ENCODE measurements around the gene CACYBP. TPM values are rescaled to one million over a fixed set of nuclear protein-coding genes. Genes with fewer than 3 reads are reported as not detected.
A peak's percentile ranks its signal among the peaks of the same experiment; 100 is the strongest.

CACYBP gene
- total and polyA plus RNA-seq, 2 of the 13 experiments (the other 11 are each of a cell fraction or from before 2014, with no cell fraction given): 18.4 to 183 TPM

GRCh38 chr1:174999936-175000696 is at the start of gene CACYBP (continued):
- TF ChIP-seq, protein P1, sequence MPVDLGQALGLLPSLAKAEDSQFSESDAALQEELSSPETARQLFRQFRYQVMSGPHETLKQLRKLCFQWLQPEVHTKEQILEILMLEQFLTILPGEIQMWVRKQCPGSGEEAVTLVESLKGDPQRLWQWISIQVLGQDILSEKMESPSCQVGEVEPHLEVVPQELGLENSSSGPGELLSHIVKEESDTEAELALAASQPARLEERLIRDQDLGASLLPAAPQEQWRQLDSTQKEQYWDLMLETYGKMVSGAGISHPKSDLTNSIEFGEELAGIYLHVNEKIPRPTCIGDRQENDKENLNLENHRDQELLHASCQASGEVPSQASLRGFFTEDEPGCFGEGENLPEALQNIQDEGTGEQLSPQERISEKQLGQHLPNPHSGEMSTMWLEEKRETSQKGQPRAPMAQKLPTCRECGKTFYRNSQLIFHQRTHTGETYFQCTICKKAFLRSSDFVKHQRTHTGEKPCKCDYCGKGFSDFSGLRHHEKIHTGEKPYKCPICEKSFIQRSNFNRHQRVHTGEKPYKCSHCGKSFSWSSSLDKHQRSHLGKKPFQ (CRISPR knock-in tag; IDR thresholded peaks at IDR 0.05; ENCODE audit: insufficient replicate concordance): peak; percentile 71
- TF ChIP-seq SPEN (CRISPR knock-in tag; IDR thresholded peaks at IDR 0.05; ENCODE audit: low read depth): peak; percentile 80; the same call in 1 of the 2 replicates
- TF ChIP-seq DMAP1 (CRISPR knock-in tag; IDR thresholded peaks at IDR 0.05): peak; percentile 47; the same call in 1 of the 2 replicates
- 0 out of 2 replicates have a peak, but pooled peaks have one; percentile 18 for TF ChIP-seq ZBTB14 (CRISPR knock-in tag; IDR thresholded peaks at IDR 0.05)
- TF ChIP-seq ZFP41 (CRISPR knock-in tag; IDR thresholded peaks at IDR 0.05; ENCODE audit: borderline replicate concordance): peak; percentile 85; the same call in 1 of the 2 replicates
- TF ChIP-seq, protein P2, sequence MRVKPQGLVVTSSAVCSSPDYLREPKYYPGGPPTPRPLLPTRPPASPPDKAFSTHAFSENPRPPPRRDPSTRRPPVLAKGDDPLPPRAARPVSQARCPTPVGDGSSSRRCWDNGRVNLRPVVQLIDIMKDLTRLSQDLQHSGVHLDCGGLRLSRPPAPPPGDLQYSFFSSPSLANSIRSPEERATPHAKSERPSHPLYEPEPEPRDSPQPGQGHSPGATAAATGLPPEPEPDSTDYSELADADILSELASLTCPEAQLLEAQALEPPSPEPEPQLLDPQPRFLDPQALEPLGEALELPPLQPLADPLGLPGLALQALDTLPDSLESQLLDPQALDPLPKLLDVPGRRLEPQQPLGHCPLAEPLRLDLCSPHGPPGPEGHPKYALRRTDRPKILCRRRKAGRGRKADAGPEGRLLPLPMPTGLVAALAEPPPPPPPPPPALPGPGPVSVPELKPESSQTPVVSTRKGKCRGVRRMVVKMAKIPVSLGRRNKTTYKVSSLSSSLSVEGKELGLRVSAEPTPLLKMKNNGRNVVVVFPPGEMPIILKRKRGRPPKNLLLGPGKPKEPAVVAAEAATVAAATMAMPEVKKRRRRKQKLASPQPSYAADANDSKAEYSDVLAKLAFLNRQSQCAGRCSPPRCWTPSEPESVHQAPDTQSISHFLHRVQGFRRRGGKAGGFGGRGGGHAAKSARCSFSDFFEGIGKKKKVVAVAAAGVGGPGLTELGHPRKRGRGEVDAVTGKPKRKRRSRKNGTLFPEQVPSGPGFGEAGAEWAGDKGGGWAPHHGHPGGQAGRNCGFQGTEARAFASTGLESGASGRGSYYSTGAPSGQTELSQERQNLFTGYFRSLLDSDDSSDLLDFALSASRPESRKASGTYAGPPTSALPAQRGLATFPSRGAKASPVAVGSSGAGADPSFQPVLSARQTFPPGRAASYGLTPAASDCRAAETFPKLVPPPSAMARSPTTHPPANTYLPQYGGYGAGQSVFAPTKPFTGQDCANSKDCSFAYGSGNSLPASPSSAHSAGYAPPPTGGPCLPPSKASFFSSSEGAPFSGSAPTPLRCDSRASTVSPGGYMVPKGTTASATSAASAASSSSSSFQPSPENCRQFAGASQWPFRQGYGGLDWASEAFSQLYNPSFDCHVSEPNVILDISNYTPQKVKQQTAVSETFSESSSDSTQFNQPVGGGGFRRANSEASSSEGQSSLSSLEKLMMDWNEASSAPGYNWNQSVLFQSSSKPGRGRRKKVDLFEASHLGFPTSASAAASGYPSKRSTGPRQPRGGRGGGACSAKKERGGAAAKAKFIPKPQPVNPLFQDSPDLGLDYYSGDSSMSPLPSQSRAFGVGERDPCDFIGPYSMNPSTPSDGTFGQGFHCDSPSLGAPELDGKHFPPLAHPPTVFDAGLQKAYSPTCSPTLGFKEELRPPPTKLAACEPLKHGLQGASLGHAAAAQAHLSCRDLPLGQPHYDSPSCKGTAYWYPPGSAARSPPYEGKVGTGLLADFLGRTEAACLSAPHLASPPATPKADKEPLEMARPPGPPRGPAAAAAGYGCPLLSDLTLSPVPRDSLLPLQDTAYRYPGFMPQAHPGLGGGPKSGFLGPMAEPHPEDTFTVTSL (CRISPR knock-in tag; IDR thresholded peaks at IDR 0.05; ENCODE audit: borderline replicate concordance): 0 out of 2 replicates have a peak, but pooled peaks have one; percentile 47
- no peak; the same call in 1 of the 2 replicates for TF ChIP-seq ZNF460 (CRISPR knock-in tag; IDR thresholded peaks at IDR 0.05; ENCODE audit: borderline replicate concordance)
- TF ChIP-seq ZNF879 (CRISPR knock-in tag; IDR thresholded peaks at IDR 0.05): peak; percentile 96
- TF ChIP-seq, protein P3, sequence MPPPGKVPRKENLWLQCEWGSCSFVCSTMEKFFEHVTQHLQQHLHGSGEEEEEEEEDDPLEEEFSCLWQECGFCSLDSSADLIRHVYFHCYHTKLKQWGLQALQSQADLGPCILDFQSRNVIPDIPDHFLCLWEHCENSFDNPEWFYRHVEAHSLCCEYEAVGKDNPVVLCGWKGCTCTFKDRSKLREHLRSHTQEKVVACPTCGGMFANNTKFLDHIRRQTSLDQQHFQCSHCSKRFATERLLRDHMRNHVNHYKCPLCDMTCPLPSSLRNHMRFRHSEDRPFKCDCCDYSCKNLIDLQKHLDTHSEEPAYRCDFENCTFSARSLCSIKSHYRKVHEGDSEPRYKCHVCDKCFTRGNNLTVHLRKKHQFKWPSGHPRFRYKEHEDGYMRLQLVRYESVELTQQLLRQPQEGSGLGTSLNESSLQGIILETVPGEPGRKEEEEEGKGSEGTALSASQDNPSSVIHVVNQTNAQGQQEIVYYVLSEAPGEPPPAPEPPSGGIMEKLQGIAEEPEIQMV (CRISPR knock-in tag; IDR thresholded peaks at IDR 0.05; ENCODE audit: low read depth): peak; percentile 73; the same call in 1 of the 2 replicates
- TF ChIP-seq ATF7-NPFF (CRISPR knock-in tag; IDR thresholded peaks at IDR 0.05; ENCODE audit: low read depth): peak; percentile 98
- peak; percentile 99 for TF ChIP-seq ZNF761 (CRISPR knock-in tag; conservative IDR thresholded peaks at IDR 0.05)
- no peak for TF ChIP-seq JARID2 (CRISPR knock-in tag; IDR thresholded peaks at IDR 0.05; ENCODE audit: insufficient replicate concordance)
- TF ChIP-seq ZNF329 (CRISPR knock-in tag; IDR thresholded peaks at IDR 0.05; ENCODE audit: low read depth): peak; percentile 78; the same call in 1 of the 2 replicates
- TF ChIP-seq, protein P4, sequence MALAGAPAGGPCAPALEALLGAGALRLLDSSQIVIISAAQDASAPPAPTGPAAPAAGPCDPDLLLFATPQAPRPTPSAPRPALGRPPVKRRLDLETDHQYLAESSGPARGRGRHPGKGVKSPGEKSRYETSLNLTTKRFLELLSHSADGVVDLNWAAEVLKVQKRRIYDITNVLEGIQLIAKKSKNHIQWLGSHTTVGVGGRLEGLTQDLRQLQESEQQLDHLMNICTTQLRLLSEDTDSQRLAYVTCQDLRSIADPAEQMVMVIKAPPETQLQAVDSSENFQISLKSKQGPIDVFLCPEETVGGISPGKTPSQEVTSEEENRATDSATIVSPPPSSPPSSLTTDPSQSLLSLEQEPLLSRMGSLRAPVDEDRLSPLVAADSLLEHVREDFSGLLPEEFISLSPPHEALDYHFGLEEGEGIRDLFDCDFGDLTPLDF (CRISPR knock-in tag; IDR thresholded peaks at IDR 0.05): peak; percentile 85

Measured in HepG2 (cell line).